GM21737 (cell line): ENCODE measurements around the gene PICALM.
"Not testable (repeated sequence)": the region's sequence is repeated elsewhere in the genome, so short reads cannot be mapped to it uniquely, and the experiment has no call there.

ENCODE experiments used
- ATAC-seq: cut with Tn5 transposase; IDR thresholded peaks from one replicate; pipeline ENCODE4 v1.9.1; 2021; ENCODE audit warnings: mild to moderate bottlenecking, moderate library complexity; ENCODE audit not compliant: unreplicated experiment

Gene PICALM

DNA sequence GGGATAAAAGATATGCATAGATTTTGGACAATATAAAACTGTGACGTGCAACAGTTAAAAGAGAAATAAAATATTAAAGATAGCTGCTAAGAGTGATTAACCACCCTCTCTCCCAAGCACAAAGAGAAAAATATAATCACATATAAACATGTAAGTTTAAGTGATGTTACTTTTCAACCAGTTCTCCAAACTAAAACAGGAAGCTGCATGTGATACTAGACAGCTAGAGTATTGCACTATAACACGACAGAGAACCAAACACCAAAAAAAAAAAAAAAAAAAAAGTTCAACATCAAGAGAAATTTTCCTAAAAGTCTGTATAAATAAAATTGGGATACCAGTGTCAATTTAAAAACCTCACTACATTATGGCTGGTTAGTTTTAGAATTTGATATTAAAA, 79.1 kb downstream of the PICALM start:
- no peak for ATAC-seq

GRCh38 chr11:85988780-85989179, 80.1 kb downstream of the PICALM start:
- no peak for ATAC-seq

GRCh38 chr11:85977751-85978160, 91.1 kb downstream of the PICALM start:
- no peak for ATAC-seq

GRCh38 chr11:85976525-85976924, 92.4 kb downstream of the PICALM start:
- ATAC-seq, result no peak

DNA sequence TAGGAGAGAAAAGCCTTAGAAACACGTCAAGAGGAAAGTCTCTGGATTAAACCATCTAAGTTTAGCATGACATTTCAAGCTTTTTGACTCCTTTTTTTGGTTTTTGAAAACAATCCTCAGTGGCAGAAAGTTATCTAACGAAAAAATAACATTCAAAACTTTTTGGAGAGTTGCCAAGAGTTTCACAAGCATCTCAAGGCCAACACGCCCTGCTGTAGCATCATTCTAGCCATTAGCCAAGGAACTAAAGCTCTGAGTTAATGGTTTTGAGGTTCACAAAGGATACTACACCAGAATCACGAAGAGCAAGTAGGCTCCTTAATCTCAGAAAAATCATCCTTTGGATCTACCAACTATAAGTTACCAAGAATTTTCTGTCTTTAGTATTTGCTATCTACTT, 94.8 kb downstream of the PICALM start:
- ATAC-seq, result no peak

DNA sequence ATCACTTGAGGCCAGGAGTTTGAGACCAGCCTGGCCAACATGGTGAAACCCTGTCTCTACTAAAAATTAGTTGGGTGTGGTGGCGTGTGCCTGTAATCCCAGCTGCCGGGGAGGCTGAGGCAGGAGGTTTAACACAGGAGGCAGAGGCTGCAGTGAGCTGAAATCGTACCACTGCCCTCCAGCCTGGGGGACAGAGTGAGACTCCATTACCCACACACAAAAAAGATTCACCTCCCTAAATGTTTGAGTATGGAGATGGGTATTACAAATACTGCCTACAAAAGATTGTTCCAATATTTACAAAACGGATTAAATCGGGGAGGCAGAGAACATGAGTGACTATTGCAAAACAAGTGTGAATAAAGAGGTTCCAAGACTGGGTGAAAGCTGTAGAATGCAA, 98.3 kb downstream of the PICALM start:
- no peak for ATAC-seq

DNA sequence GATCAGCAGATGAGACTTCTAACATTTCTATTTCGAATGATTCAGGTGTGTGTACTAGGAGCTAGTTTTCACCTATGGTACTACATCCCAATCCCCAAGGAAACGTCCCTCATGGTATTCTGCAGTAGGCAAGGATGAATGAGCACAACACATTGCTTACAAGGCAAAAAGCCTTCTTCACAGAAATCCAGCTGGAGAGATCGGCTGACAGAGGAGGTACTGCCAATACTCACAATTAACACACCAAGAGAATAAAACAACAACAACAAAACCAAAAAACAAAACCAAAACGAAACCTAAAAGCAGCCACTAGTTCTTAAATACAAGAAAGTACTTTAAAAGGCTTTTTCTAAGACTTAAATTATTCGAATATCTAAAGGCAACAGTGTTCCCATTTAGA, 101.4 kb downstream of the PICALM start:
- no peak for ATAC-seq

GRCh38 chr11:85965202-85965601, 103.7 kb downstream of the PICALM start:
- ATAC-seq, result no peak

- no peak for ATAC-seq
These were observed 106.9 kb downstream of the PICALM start for GRCh38 chr11:85961930-85962363.

- no peak for ATAC-seq
These were observed 107.8 kb downstream of the PICALM start for GRCh38 chr11:85961130-85961529.

GRCh38 chr11:85960678-85961077, 108.2 kb downstream of the PICALM start:
- ATAC-seq, result no peak

GRCh38 chr11:85955531-85955930, 113.4 kb downstream of the PICALM start:
- ATAC-seq, result no peak

- no peak for ATAC-seq
These were observed 115.3 kb downstream of the PICALM start for GRCh38 chr11:85953491-85954143.

DNA sequence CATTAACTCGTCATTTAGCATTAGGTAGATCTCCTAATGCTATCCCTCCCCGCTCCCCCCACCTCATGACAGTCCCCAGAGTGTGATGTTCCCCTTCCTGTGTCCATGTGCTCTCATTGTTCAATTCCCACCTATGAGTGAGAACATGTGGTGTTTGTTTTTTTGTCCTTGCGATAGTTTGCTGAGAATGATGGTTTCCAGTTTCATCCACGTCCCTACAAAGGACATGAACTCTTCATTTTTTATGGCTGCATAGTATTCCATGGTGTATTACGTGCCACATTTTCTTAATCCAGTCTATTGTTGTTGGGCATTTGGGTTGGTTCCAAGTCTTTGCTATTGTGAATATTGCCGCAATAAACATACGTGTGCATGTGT, 116.8 kb downstream of the PICALM start:
- not testable (repeated sequence) for ATAC-seq

DNA sequence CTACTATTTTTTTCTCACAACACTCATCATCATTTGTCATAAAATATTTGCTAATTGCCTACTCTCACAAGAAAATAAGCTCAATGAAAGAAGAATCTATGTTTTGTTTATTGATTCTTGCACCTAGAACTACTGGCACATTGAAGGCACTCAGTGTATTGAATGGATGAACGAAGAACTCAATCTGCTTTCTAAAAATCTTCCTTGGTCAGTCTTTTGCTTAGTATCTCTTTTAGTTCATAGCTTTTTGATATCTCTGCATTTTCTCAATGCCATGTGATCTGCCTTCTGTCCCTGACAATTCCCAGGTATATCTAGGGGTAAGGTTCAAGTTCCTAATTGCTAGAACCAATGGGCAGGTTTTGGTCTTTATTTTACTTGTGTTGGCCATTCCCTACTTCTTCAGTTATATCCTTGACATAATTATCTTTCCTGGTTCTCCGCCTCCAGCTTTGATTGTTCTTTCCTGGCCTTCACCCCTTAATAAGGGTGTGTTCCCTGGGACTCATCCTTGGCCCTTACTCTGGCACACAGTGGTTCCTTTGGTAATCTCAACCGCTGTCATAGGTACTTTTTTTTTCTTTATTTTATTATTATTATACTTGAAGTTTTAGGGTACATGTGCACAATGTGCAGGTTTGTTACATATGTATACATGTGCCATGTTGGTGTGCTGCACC, 117.3 kb downstream of the PICALM start:
- no peak for ATAC-seq

GRCh38 chr11:85951049-85951405, 117.9 kb downstream of the PICALM start:
- no peak for ATAC-seq

DNA sequence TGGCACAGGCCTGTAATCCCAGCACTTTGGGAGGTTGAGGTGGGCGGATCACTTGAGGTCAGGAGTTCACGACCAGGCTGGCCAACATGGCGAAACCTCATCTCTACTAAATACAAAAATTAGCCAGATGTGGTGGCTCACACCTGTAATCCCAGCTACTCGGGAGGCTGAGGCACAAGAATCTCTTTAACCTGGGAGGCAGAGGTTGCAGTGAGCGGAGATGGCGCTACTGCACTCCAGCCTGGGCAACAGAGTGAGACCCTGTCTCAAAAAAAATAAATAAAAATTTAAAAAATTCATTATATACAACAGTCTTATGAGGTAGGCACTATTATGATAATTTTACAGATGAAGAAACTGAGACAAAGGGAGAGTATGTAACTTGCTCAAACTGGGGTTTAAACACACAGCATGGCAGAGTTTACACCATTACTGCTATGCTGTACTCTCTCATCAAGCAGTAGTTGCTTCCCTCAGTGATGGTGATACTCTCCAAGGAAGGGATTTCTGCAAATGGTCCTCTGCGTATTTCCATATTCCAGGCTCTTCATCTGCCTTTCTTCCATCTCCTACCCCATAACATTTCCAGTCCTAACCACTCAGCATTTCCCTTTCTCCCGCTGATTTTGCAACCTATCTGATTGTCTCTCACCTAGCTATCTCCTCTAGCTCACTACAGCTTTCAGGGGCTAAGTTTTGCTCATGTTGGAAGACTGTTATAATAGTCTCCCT, 118.4 kb downstream of the PICALM start:
- no peak for ATAC-seq

DNA sequence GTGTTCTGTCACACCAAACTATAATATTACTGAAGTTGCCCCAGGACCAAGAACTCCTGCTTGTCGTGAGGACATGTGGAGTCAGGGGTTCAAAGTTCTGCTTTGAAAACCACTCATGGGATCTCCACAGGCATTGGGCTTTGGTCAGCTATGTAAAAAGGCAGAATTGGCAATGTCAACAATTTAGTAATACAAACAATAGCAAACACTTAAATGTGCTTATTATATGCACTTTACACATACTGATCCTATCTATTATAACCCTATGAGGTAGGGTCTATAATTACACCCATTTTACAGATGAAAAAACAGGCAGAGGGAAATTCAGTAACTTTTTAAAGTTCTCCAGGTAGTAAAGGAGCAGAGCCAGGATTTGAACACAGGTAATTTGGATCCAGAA, 119.1 kb downstream of the PICALM start:
- no peak for ATAC-seq

DNA sequence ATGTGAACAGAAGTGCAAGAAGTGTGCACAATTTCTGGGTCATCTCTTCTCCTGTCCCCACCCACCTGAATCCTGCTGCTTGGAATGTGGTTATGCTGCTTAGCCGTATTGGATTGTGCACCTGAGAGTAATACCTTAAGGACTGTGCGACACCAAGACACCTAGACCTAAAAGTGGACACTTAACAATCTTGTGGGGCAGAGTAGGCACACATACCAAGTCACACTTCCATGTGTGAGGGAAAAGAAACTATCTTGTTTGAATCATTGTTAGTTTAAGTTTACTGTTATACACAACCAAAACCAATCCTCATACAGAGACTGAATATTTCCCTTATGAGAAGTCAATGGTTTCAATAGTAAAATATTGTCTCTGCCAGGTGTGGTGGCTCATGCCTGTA, 120.0 kb downstream of the PICALM start:
- ATAC-seq, result no peak

DNA sequence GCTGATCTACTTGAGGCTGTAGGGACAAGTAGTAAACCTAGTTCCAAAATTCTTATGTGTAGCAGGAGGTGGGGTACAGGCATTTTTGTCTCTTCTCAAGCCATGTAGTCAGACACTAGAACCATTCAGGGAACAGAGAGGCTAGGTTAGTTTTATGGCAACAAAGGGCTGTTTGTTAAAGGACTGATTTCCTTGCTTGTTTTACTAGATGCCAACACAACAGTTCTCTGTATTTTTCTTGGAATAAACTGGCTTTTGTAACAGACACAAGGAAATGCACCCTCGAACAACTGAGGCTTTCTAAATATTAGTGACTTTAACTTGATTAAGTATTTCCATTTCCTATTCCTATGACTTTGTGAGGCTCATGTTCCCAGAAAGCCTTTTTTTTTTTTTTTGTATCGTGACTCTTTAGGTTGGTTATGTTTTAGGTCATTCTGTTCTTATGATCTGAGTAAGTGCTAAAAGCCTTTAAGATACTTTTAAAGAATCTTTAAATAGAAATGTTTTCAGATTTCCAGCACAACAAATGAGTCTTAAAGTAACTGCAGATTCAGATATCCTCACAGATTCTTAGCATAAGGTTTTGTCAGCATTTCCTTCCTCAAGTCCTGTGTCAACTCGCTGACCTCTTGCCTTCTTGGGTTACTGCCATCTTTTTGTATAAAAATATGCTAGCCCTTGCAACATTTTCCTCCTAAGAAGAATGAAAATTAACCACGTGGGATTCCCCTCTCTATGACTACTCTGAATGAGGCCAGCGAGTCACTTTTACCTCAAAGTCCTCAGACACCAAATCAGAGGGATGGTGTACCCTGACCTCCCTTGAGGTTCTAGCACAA, 121.2 kb downstream of the PICALM start:
- no peak for ATAC-seq

GRCh38 chr11:85946221-85946620, 122.7 kb downstream of the PICALM start:
- ATAC-seq, result no peak
